GM19397 (cell line): ENCODE measurements around the gene ADGRB3.

Source experiments
- ATAC-seq: cut with Tn5 transposase; IDR thresholded peaks from one replicate; pipeline ENCODE4 v1.9.1; 2021; ENCODE audit warnings: mild to moderate bottlenecking, moderate library complexity; ENCODE audit not compliant: unreplicated experiment

Gene ADGRB3

GRCh38 chr6:69018906-69019305 lies 383.8 kb downstream of the ADGRB3 start:
- no peak for ATAC-seq

- no peak for ATAC-seq
Measured at GRCh38 chr6:69019832-69020231, 384.8 kb downstream of the ADGRB3 start.

- no peak for ATAC-seq
Measured at GRCh38 chr6:69022993-69023392, 387.9 kb downstream of the ADGRB3 start.

- ATAC-seq: no peak
Measured at GRCh38 chr6:69026243-69026642, 391.2 kb downstream of the ADGRB3 start.

GRCh38 chr6:69026715-69027114 lies 391.6 kb downstream of the ADGRB3 start:
- no peak for ATAC-seq

- ATAC-seq: no peak
Measured at GRCh38 chr6:69027861-69028260, 392.8 kb downstream of the ADGRB3 start.

GRCh38 chr6:69038841-69039240 lies 403.8 kb downstream of the ADGRB3 start:
- ATAC-seq: no peak

GRCh38 chr6:69042297-69042696 lies 407.2 kb downstream of the ADGRB3 start:
- ATAC-seq: no peak

- ATAC-seq: no peak
Measured at GRCh38 chr6:69044534-69044933, 409.5 kb downstream of the ADGRB3 start.

- ATAC-seq: no peak
Measured at GRCh38 chr6:69059413-69059812, 424.3 kb downstream of the ADGRB3 start.

GRCh38 chr6:69061066-69061465 lies 426.0 kb downstream of the ADGRB3 start:
- ATAC-seq: no peak

- ATAC-seq: no peak
Measured at GRCh38 chr6:69063401-69063800, 428.3 kb downstream of the ADGRB3 start.

- no peak for ATAC-seq
Measured at GRCh38 chr6:69064226-69064625, 429.1 kb downstream of the ADGRB3 start.

GRCh38 chr6:69069881-69070280 lies 434.8 kb downstream of the ADGRB3 start:
- ATAC-seq: no peak

GRCh38 chr6:69072796-69073195 lies 437.7 kb downstream of the ADGRB3 start:
- ATAC-seq: no peak

- ATAC-seq: no peak
Measured at GRCh38 chr6:69084746-69085335, 449.8 kb downstream of the ADGRB3 start.

- ATAC-seq: no peak
Measured at GRCh38 chr6:69086689-69087088, 451.6 kb downstream of the ADGRB3 start.

GRCh38 chr6:69089539-69089938 lies 454.5 kb downstream of the ADGRB3 start:
- no peak for ATAC-seq

GRCh38 chr6:69090132-69090531 lies 455.1 kb downstream of the ADGRB3 start:
- ATAC-seq: no peak

- ATAC-seq: no peak
Measured at GRCh38 chr6:69096681-69097080, 461.6 kb downstream of the ADGRB3 start.

GRCh38 chr6:69097948-69098347 lies 462.9 kb downstream of the ADGRB3 start:
- ATAC-seq: no peak

GRCh38 chr6:69098910-69099309 lies 463.8 kb downstream of the ADGRB3 start:
- no peak for ATAC-seq

- ATAC-seq: no peak
Measured at GRCh38 chr6:69100772-69101171, 465.7 kb downstream of the ADGRB3 start.
